Measurements from ENCODE around the gene ALG12.

DNA sequence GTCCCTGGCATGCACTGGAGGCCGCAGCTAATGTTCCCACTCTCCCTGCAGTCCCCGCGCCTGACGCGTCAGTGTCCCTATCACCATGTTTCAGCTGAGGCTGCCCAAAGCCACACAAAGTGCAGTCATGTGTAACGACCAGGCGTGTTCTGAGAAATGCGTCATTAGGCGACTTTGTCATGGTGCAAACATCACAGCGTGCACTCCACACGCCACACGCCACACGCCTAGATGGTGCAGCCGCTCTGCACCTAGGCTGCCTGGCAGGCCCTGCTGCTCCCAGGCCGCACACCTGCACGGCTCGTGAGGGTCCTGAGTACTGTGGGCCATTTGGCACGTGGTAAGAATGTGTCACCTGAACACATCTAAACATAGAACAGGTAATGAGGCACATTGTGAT is 2.6 kb upstream of the ALG12 start:
- TF ChIP-seq TAF1 (IDR thresholded peaks at IDR 0.05; ENCODE audit: borderline replicate concordance, insufficient read depth, low read length) (no peak), POLR2AphosphoS5 (IDR thresholded peaks at IDR 0.05; ENCODE audit: low read depth, low read length) (no peak), SIN3A (IDR thresholded peaks at IDR 0.05; ENCODE audit: borderline replicate concordance, insufficient read depth, low read length) (no peak), FOXP2 (optimal IDR thresholded peaks at IDR 0.05; ENCODE audit: borderline replicate concordance, extremely low read depth, extremely low read length, insufficient read depth) (no peak)
- TF ChIP-seq, protein P1, sequence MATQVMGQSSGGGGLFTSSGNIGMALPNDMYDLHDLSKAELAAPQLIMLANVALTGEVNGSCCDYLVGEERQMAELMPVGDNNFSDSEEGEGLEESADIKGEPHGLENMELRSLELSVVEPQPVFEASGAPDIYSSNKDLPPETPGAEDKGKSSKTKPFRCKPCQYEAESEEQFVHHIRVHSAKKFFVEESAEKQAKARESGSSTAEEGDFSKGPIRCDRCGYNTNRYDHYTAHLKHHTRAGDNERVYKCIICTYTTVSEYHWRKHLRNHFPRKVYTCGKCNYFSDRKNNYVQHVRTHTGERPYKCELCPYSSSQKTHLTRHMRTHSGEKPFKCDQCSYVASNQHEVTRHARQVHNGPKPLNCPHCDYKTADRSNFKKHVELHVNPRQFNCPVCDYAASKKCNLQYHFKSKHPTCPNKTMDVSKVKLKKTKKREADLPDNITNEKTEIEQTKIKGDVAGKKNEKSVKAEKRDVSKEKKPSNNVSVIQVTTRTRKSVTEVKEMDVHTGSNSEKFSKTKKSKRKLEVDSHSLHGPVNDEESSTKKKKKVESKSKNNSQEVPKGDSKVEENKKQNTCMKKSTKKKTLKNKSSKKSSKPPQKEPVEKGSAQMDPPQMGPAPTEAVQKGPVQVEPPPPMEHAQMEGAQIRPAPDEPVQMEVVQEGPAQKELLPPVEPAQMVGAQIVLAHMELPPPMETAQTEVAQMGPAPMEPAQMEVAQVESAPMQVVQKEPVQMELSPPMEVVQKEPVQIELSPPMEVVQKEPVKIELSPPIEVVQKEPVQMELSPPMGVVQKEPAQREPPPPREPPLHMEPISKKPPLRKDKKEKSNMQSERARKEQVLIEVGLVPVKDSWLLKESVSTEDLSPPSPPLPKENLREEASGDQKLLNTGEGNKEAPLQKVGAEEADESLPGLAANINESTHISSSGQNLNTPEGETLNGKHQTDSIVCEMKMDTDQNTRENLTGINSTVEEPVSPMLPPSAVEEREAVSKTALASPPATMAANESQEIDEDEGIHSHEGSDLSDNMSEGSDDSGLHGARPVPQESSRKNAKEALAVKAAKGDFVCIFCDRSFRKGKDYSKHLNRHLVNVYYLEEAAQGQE (IDR thresholded peaks at IDR 0.05; ENCODE audit: insufficient read depth in 1 of 2, low read depth in 2 of 2, low read length in 2 of 2), result no peak

Data from PFSK-1 (cell line).